Neural cell (in vitro differentiated cells): ENCODE data around the gene IGSF21. TPM values are rescaled to one million over a fixed set of nuclear protein-coding genes. Genes with fewer than 3 reads are reported as not detected.

ENCODE experiments used
- H2AFZ ChIP-seq: fragments of 200-600, 300-800 bp; sonication (generic), shearing (Covaris generic); 2 replicates; pipeline ENCODE4 v1.6.0; 2014; ENCODE audit warnings: low read depth, mild to moderate bottlenecking, antibody characterized with exemption, low read length, moderate library complexity
- H3F3A ChIP-seq: fragments of 200-600 bp; shearing (Covaris generic); 2 replicates; pipeline ENCODE4 v1.6.1; 2016; ENCODE audit warnings: mild to moderate bottlenecking, moderate library complexity, mixed read lengths, antibody characterized with exemption, low read length; ENCODE audit not compliant: insufficient read depth, poor library complexity, severe bottlenecking
- H3K27ac ChIP-seq: fragments of 200-600, 300-800 bp; sonication (generic), shearing (Covaris generic); 2 replicates; pipeline ENCODE4 v1.5.1; 2014; ENCODE audit warnings: mild to moderate bottlenecking, low read length, moderate library complexity
- H3K27me3 ChIP-seq: fragments of 300-800, 200-600 bp; sonication (generic), shearing (Covaris generic); 2 replicates; pipeline ENCODE4 v1.6.0; 2014; ENCODE audit warnings: mild to moderate bottlenecking, low read depth, low read length, moderate library complexity; ENCODE audit not compliant: insufficient read depth
- H3K36me3 ChIP-seq: fragments of 300-800, 200-600 bp; sonication (generic), shearing (Covaris generic); 2 replicates; pipeline ENCODE4 v1.5.1; 2014; ENCODE audit warnings: mild to moderate bottlenecking, antibody characterized with exemption, low read length, moderate library complexity; ENCODE audit not compliant: insufficient read depth
- H3K4me2 ChIP-seq: fragments of 300-800, 200-600 bp; sonication (generic), shearing (Covaris generic); 2 replicates; pipeline ENCODE4 v1.6.0; 2014; ENCODE audit warnings: mild to moderate bottlenecking, low read length
- H3K4me3 ChIP-seq: fragments of 300-800, 200-600 bp; sonication (generic), shearing (Covaris generic); 2 replicates; pipeline ENCODE4 v1.5.1; 2014; ENCODE audit warnings: mild to moderate bottlenecking, low read length, moderate library complexity
- H3K79me2 ChIP-seq: fragments of 200-600 bp; shearing (Covaris generic); replicated peaks from 2 replicates; pipeline ENCODE4 v1.6.0; 2014; ENCODE audit warnings: mild to moderate bottlenecking, low read length, moderate library complexity; ENCODE audit not compliant: insufficient read depth
- H3K9ac ChIP-seq: fragments of 300-800, 200-600 bp; sonication (generic), shearing (Covaris generic); 2 replicates; pipeline ENCODE4 v1.6.1; 2016; ENCODE audit warnings: mild to moderate bottlenecking, low read length, mixed read lengths
- H3K9me2 ChIP-seq: fragments of 200-600 bp; shearing (Covaris generic); 2 replicates; pipeline ENCODE4 v1.6.1; 2016; ENCODE audit warnings: mild to moderate bottlenecking, low read length, mixed read lengths; ENCODE audit not compliant: insufficient read depth
- H3K9me3 ChIP-seq: fragments of 200-600, 300-800 bp; sonication (generic), shearing (Covaris generic); 2 replicates; pipeline ENCODE4 v1.6.1; 2016; ENCODE audit warnings: mild to moderate bottlenecking, mixed run types, low read length, moderate library complexity, mixed read lengths
- H4K20me1 ChIP-seq: fragments of 200-600 bp; shearing (Covaris generic); 2 replicates; pipeline ENCODE4 v1.6.1; 2016; ENCODE audit warnings: mild to moderate bottlenecking, mixed run types; ENCODE audit not compliant: insufficient read depth
- CTCF ChIP-seq: fragments of 450-650 bp; IDR thresholded peaks from 2 replicates; pipeline ENCODE4 v1.5.1; 2014; ENCODE audit warnings: antibody characterized with exemption, mild to moderate bottlenecking, moderate library complexity; ENCODE audit not compliant: poor library complexity, severe bottlenecking
- EP300 ChIP-seq: fragments of 450-650 bp; conservative IDR thresholded peaks from 2 replicates; pipeline ENCODE4 v1.6.1; 2014; ENCODE audit warnings: antibody characterized with exemption, mild to moderate bottlenecking, moderate library complexity; ENCODE audit not compliant: poor library complexity, severe bottlenecking
- EZH2 ChIP-seq: fragments of 200-600, 300-800 bp; shearing (Covaris generic), sonication (generic); IDR thresholded peaks from 2 replicates; pipeline ENCODE4 v1.6.1; 2014; ENCODE audit warnings: antibody characterized with exemption, low read length, borderline replicate concordance, mild to moderate bottlenecking; ENCODE audit not compliant: insufficient read depth, poor library complexity, severe bottlenecking
- MXI1 ChIP-seq: fragments of 450-650 bp; conservative IDR thresholded peaks from 2 replicates; pipeline ENCODE4 v1.6.1; 2014; ENCODE audit warnings: antibody characterized with exemption, mild to moderate bottlenecking; ENCODE audit not compliant: poor library complexity, severe bottlenecking
- POLR2AphosphoS5 ChIP-seq: IDR thresholded peaks from 2 replicates; pipeline ENCODE4 v1.6.1; 2012
- RAD21 ChIP-seq: fragments of 450-650 bp; conservative IDR thresholded peaks from 2 replicates; pipeline ENCODE4 v1.6.1; 2014; ENCODE audit warnings: antibody characterized with exemption, mild to moderate bottlenecking, moderate library complexity
- SMC3 ChIP-seq: fragments of 450-650 bp; conservative IDR thresholded peaks from 2 replicates; pipeline ENCODE4 v1.6.1; 2014; ENCODE audit warnings: antibody characterized with exemption, mild to moderate bottlenecking, moderate library complexity; ENCODE audit not compliant: poor library complexity
- TAF1 ChIP-seq: IDR thresholded peaks from 2 replicates; pipeline ENCODE4 v1.6.1; 2012; ENCODE audit warnings: low read depth
- polyA plus RNA-seq: library from polyadenylated mRNA; depleted of rRNA; stranded (reverse); fragments of >200 nt; gene quantifications from 2 replicates; pipeline ENCODE4 v1.2.3, GENCODE V29; 2014
- TF ChIP-seq, protein P1 (sequence below): IDR thresholded peaks from 2 replicates; pipeline ENCODE4 v1.6.1; 2012; ENCODE audit warnings: borderline replicate concordance

Gene IGSF21
- polyA plus RNA-seq, 1 donor from 2014 or later, result 2.4 TPM

GRCh38 chr1:18247151-18247550 is 139.6 kb downstream of the IGSF21 start:
- Histone ChIP-seq H3K9me2 (no peaks in the 10 kb centered on the region), H4K20me1 (no peaks in the 10 kb centered on the region), H3K9me3 (peaks cover 5% of the 10 kb centered on the region), H3K4me3 (no peak overlapping the region), H3F3A (no peaks in the 10 kb centered on the region), H3K36me3 (no peaks in the 10 kb centered on the region), H3K79me2 (no peaks in the 10 kb centered on the region), H3K9ac (no peak overlapping the region), H3K4me2 (no peak overlapping the region), H2AFZ (no peak overlapping the region), H3K27ac (no peak overlapping the region), H3K27me3 (no peaks in the 10 kb centered on the region)
- TF ChIP-seq, protein P1, sequence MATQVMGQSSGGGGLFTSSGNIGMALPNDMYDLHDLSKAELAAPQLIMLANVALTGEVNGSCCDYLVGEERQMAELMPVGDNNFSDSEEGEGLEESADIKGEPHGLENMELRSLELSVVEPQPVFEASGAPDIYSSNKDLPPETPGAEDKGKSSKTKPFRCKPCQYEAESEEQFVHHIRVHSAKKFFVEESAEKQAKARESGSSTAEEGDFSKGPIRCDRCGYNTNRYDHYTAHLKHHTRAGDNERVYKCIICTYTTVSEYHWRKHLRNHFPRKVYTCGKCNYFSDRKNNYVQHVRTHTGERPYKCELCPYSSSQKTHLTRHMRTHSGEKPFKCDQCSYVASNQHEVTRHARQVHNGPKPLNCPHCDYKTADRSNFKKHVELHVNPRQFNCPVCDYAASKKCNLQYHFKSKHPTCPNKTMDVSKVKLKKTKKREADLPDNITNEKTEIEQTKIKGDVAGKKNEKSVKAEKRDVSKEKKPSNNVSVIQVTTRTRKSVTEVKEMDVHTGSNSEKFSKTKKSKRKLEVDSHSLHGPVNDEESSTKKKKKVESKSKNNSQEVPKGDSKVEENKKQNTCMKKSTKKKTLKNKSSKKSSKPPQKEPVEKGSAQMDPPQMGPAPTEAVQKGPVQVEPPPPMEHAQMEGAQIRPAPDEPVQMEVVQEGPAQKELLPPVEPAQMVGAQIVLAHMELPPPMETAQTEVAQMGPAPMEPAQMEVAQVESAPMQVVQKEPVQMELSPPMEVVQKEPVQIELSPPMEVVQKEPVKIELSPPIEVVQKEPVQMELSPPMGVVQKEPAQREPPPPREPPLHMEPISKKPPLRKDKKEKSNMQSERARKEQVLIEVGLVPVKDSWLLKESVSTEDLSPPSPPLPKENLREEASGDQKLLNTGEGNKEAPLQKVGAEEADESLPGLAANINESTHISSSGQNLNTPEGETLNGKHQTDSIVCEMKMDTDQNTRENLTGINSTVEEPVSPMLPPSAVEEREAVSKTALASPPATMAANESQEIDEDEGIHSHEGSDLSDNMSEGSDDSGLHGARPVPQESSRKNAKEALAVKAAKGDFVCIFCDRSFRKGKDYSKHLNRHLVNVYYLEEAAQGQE, result no peak
- no peak for TF ChIP-seq CTCF
- no peak for TF ChIP-seq SMC3
- TF ChIP-seq POLR2AphosphoS5, result no peak
- TF ChIP-seq EP300, result no peak
- TF ChIP-seq EZH2, result no peak
- TF ChIP-seq TAF1, result no peak

DNA sequence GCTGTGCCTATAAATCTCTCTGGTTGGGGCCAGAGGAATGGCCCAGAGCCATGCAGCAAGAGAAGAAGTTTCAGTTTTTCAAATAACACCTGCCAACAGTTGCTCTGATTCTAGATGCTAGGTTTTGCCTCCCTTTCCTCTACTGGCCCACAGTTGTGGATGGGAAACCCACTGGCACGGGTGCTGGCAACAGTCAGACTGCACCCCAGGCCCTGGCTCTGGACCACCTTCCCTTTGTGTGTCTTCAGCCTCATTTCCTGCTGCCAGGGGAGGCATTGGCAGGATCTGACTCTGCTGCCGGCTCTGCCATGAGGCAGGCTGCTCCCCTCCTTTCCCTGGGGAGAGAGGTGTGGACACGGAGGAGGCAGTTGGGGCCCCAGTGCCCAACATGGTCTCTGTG is 142.0 kb downstream of the IGSF21 start:
- no peaks in the 10 kb centered on the region for H3K79me2 ChIP-seq
- TF ChIP-seq RAD21 (no peak), POLR2AphosphoS5 (no peak), CTCF (no peak), SMC3 (no peak), MXI1 (no peak), EZH2 (no peak), EP300 (no peak), TAF1 (no peak)
- TF ChIP-seq, protein P1, result no peak
- peaks cover 5% of the 10 kb centered on the region for H3K9me3 ChIP-seq
- no peak overlapping the region for H2AFZ ChIP-seq
- no peak overlapping the region for H3K4me2 ChIP-seq
- H3K4me3 ChIP-seq, result no peak overlapping the region
- no peak overlapping the region for H3K27ac ChIP-seq
- H3K9me2 ChIP-seq, result no peaks in the 10 kb centered on the region
- H3K36me3 ChIP-seq, result no peaks in the 10 kb centered on the region
- no peak overlapping the region for H3K9ac ChIP-seq
- no peaks in the 10 kb centered on the region for H3F3A ChIP-seq
- H4K20me1 ChIP-seq, result no peaks in the 10 kb centered on the region
- H3K27me3 ChIP-seq, result no peaks in the 10 kb centered on the region
